NCI-H2227 treated with DMSO at 0.1 percent for 48 hours (cell line): ENCODE results near the gene TP53I3.
A peak's percentile ranks its signal among the peaks of the same experiment; 100 is the strongest.
"Not testable (repeated sequence)": the region's sequence is repeated elsewhere in the genome, so short reads cannot be mapped to it uniquely, and the experiment has no call there.

Experiments
- DNase-seq: peaks from one replicate; lab custom pipeline; 2025; lab: John Stamatoyannopoulos, UW

Gene TP53I3

GRCh38 chr2:24052951-24053350, 31.7 kb downstream of the TP53I3 start:
- DNase-seq, result no peak

GRCh38 chr2:24051833-24052232, 32.8 kb downstream of the TP53I3 start:
- DNase-seq, result no peak

- DNase-seq, result no peak
These were observed 34.3 kb downstream of the TP53I3 start for GRCh38 chr2:24050041-24050979.

GRCh38 chr2:24049485-24050021, 35.1 kb downstream of the TP53I3 start, which contains the start of gene FKBP1B:
Gene FKBP1B, plus strand, starts transcription at chr2:24049741. Its CDS starts 109 bp downstream, at chr2:24049850.
- peak; percentile 83 for DNase-seq

GRCh38 chr2:24048769-24049484, 35.7 kb downstream of the TP53I3 start:
- peak; percentile 34 for DNase-seq

- no peak for DNase-seq
These were observed 37.0 kb downstream of the TP53I3 start for GRCh38 chr2:24047703-24048033.

- peak; percentile 99 for DNase-seq
These were observed 37.5 kb downstream of the TP53I3 start, which contains the start of gene WDCP for GRCh38 chr2:24046930-24047702. Gene WDCP, minus strand, starts transcription at chr2:24047391. Its CDS starts 7,897 bp downstream, at chr2:24039494.

GRCh38 chr2:24046599-24046929, 38.1 kb downstream of the TP53I3 start:
- no peak for DNase-seq

GRCh38 chr2:24045511-24046508, 38.8 kb downstream of the TP53I3 start:
- no peak for DNase-seq

GRCh38 chr2:24043133-24043532, 41.5 kb downstream of the TP53I3 start:
- DNase-seq, result not testable (repeated sequence)

- DNase-seq, result no peak
These were observed 44.1 kb downstream of the TP53I3 start for GRCh38 chr2:24040511-24040910.

GRCh38 chr2:24038786-24039499, 45.7 kb downstream of the TP53I3 start:
- DNase-seq, result no peak
